Measurements from ENCODE around the gene METTL3. TPM values are rescaled to one million over a fixed set of nuclear protein-coding genes. Genes with fewer than 3 reads are reported as not detected.
A peak's percentile ranks its signal among the peaks of the same experiment; 100 is the strongest.

The METTL3 gene
- total and polyA plus RNA-seq, 2 of the 13 experiments (the other 11 are each of a cell fraction or from before 2014, with no cell fraction given) = 123 to 130 TPM

- TF ChIP-seq ZNF281 (CRISPR knock-in tag; IDR thresholded peaks at IDR 0.05; ENCODE audit: borderline replicate concordance) = peak; percentile 99
- TF ChIP-seq ZNF784 (CRISPR knock-in tag; IDR thresholded peaks at IDR 0.05; ENCODE audit: borderline replicate concordance) = no peak
- no peak for TF ChIP-seq SOX6 (IDR thresholded peaks at IDR 0.05)
- peak; percentile 53; the same call in 1 of the 2 replicates for TF ChIP-seq SOX6 (CRISPR knock-in tag; IDR thresholded peaks at IDR 0.05)
- TF ChIP-seq TARDBP (CRISPR knock-in tag; IDR thresholded peaks at IDR 0.05) = peak; percentile 77
- peak; percentile 48; the same call in 1 of the 2 replicates for TF ChIP-seq TBX2 (CRISPR knock-in tag; IDR thresholded peaks at IDR 0.05; ENCODE audit: borderline replicate concordance)
- TF ChIP-seq SSRP1 (CRISPR knock-in tag; IDR thresholded peaks at IDR 0.05) = 0 out of 2 replicates have a peak, but pooled peaks have one; percentile 66
- no peak for TF ChIP-seq FOXA1 (IDR thresholded peaks at IDR 0.05)
- TF ChIP-seq FOXA1 (CRISPR knock-in tag; IDR thresholded peaks at IDR 0.05) = peak; percentile 63
- no peak for TF ChIP-seq ATM (IDR thresholded peaks at IDR 0.05; ENCODE audit: borderline replicate concordance)
- TF ChIP-seq TOE1 (CRISPR knock-in tag; IDR thresholded peaks at IDR 0.05) = no peak
- peak; percentile 77 for TF ChIP-seq LCORL (IDR thresholded peaks at IDR 0.05)
- peak; percentile 91 for TF ChIP-seq LCORL (CRISPR knock-in tag; IDR thresholded peaks at IDR 0.05)
- 0 out of 2 replicates have a peak, but pooled peaks have one; percentile 68 for TF ChIP-seq DNMT3B (CRISPR knock-in tag; conservative IDR thresholded peaks at IDR 0.05)
- TF ChIP-seq KMT2A (CRISPR knock-in tag; IDR thresholded peaks at IDR 0.05) = 0 out of 2 replicates have a peak, but pooled peaks have one; percentile 33
- no peak for TF ChIP-seq RFXANK (CRISPR knock-in tag; IDR thresholded peaks at IDR 0.05)
- peak; percentile 58; the same call in 1 of the 2 replicates for TF ChIP-seq ZNF24 (IDR thresholded peaks at IDR 0.05)
- peak; percentile 72 for TF ChIP-seq FOXP4 (CRISPR knock-in tag; IDR thresholded peaks at IDR 0.05)
- TF ChIP-seq GMEB1 (CRISPR knock-in tag; IDR thresholded peaks at IDR 0.05; ENCODE audit: borderline replicate concordance) = no peak
- TF ChIP-seq ZGPAT (CRISPR knock-in tag; IDR thresholded peaks at IDR 0.05) = peak; percentile 69; the same call in 1 of the 2 replicates
- TF ChIP-seq POLR2AphosphoS2 (IDR thresholded peaks at IDR 0.05; ENCODE audit: low read depth, low read length) = no peak
Observed at GRCh38 chr14:21557084-21557901, 46.2 kb upstream of the METTL3 start (continued).
